Endothelial cell of umbilical vein (primary cell): Measurements from ENCODE around the gene GLI3. TPM values are rescaled to one million over a fixed set of nuclear protein-coding genes. Genes with fewer than 3 reads are reported as not detected.

Experiments used
- BruUV-seq: library from RNA; stranded (reverse); fragments of 400-500 nt; replicated peaks from 2 replicates; lab custom pipeline; 2021; lab: Mats Ljungman, UMichigan
- CTCF ChIA-PET: fragments of 300-600, 350-600 bp; sonication (Branson Sonifier 250); formaldehyde crosslinking; loops from one replicate; lab custom pipeline; 2021; ENCODE audit warnings: antibody characterized with exemption, inconsistent platforms; lab: Charles Lee
- POLR2A ChIA-PET: fragments of 300-600, 350-600 bp; sonication (Branson Sonifier 250); formaldehyde crosslinking; loops from one replicate; lab custom pipeline; 2021; ENCODE audit warnings: antibody characterized with exemption, inconsistent platforms; lab: Charles Lee
- DNase-seq: peaks from one replicate; pipeline ENCODE4 v3.0.0-alpha.2; 2011; ENCODE audit warnings: low read depth, low spot score
- FAIRE-seq: peaks from 2 replicates; lab custom pipeline; 2011; peaks lifted over from hg19 to GRCh38; lab: Jason Lieb, UNC
- H2AFZ ChIP-seq: 2 replicates; pipeline ENCODE4 v1.6.0; 2012; ENCODE audit warnings: low read depth, low read length, control low read depth, inconsistent platforms
- H3K27ac ChIP-seq: 2 replicates; pipeline ENCODE4 v1.5.1; 2011; ENCODE audit warnings: low read depth, mild to moderate bottlenecking, control low read depth, low read length, moderate library complexity; ENCODE audit not compliant: insufficient read depth
- H3K27me3 ChIP-seq, 2 experiments: 2 replicates each; pipeline versions ENCODE4 v1.6.0 to v1.6.1; 2011; ENCODE audit warnings: low read length in 2 of 2, mixed read lengths in 1 of 2; ENCODE audit not compliant: control insufficient read depth in 2 of 2, insufficient read depth in 2 of 2
- H3K36me3 ChIP-seq, 2 experiments: 2 replicates in 1 of 2; 3 replicates in 1 of 2; pipeline ENCODE4 v1.5.1; 2011; ENCODE audit warnings: low read length in 2 of 2, mild to moderate bottlenecking in 1 of 2, moderate library complexity in 1 of 2; ENCODE audit not compliant: control insufficient read depth in 2 of 2, insufficient read depth in 2 of 2; ENCODE audit errors: extremely low read depth in 1 of 2
- H3K4me1 ChIP-seq: 3 replicates; pipeline ENCODE4 v1.5.1; 2011; ENCODE audit warnings: mild to moderate bottlenecking, low read length; ENCODE audit not compliant: control insufficient read depth, insufficient read depth; ENCODE audit errors: extremely low read depth
- H3K4me2 ChIP-seq: 2 replicates; pipeline ENCODE4 v1.6.1; 2011; ENCODE audit warnings: low read length, control low read depth, mixed read lengths; ENCODE audit not compliant: insufficient read depth
- H3K4me3 ChIP-seq, 3 experiments: fragments of 200-600 bp in 1 of 3; sonication (generic), shearing (Covaris generic) in 1 of 3; replicated peaks in 1 of 3; 2 replicates each; pipeline ENCODE4 v1.5.1; 2011 to 2016; ENCODE audit warnings: control low read depth in 3 of 3, low read length in 3 of 3, mild to moderate bottlenecking in 2 of 3, inconsistent platforms in 1 of 3, low read depth in 1 of 3, moderate library complexity in 1 of 3; ENCODE audit not compliant: insufficient read depth in 1 of 3
- H3K79me2 ChIP-seq: 2 replicates; pipeline ENCODE4 v1.6.0; 2012; ENCODE audit warnings: low read length, inconsistent platforms; ENCODE audit not compliant: control insufficient read depth, insufficient read depth
- H3K9ac ChIP-seq: replicated peaks from 2 replicates; pipeline ENCODE3; 2011; ENCODE audit warnings: low read length, control low read depth; ENCODE audit not compliant: insufficient read depth; ENCODE audit errors: extremely low read depth
- H3K9me1 ChIP-seq: replicated peaks from 3 replicates; pipeline ENCODE4 v1.6.0; 2011; ENCODE audit warnings: mild to moderate bottlenecking, low read length; ENCODE audit not compliant: control insufficient read depth, insufficient read depth; ENCODE audit errors: extremely low read depth
- H3K9me3 ChIP-seq: replicated peaks from 2 replicates; pipeline ENCODE4 v1.5.1; 2012; ENCODE audit warnings: low read length, inconsistent platforms; ENCODE audit not compliant: control insufficient read depth, insufficient read depth
- H4K20me1 ChIP-seq: replicated peaks from 2 replicates; pipeline ENCODE3; 2011; ENCODE audit warnings: mild to moderate bottlenecking, low read length; ENCODE audit not compliant: control insufficient read depth, insufficient read depth; ENCODE audit errors: extremely low read depth
- CTCF ChIP-seq, 2 donors: IDR thresholded peaks; 1 replicate in 1 of 2; 2 replicates in 1 of 2; pipeline ENCODE4 v1.5.1; 2011; ENCODE audit warnings: low read length in 2 of 2, mild to moderate bottlenecking in 2 of 2, moderate library complexity in 2 of 2, control low read depth in 1 of 2, inconsistent platforms in 1 of 2, low read depth in 1 of 2; ENCODE audit not compliant: insufficient read depth in 1 of 2; ENCODE audit errors: extremely low read depth in 1 of 2
- EZH2 ChIP-seq: IDR thresholded peaks from 2 replicates; pipeline ENCODE4 v1.6.1; 2012; ENCODE audit warnings: borderline replicate concordance, low read depth, mild to moderate bottlenecking, moderate library complexity, low read length, inconsistent platforms; ENCODE audit not compliant: severe bottlenecking
- FOS ChIP-seq: IDR thresholded peaks from 2 replicates; pipeline ENCODE4 v1.6.1; 2011; ENCODE audit warnings: mild to moderate bottlenecking, low read length, moderate library complexity, borderline replicate concordance; ENCODE audit not compliant: insufficient read depth
- GATA2 ChIP-seq: IDR thresholded peaks from 2 replicates; pipeline ENCODE4 v1.7.0; 2011; ENCODE audit warnings: low read depth, mild to moderate bottlenecking, moderate library complexity, mixed read lengths, low read length; ENCODE audit not compliant: insufficient read length, insufficient read depth
- JUN ChIP-seq: IDR thresholded peaks from 2 replicates; pipeline ENCODE4 v1.6.1; 2011; ENCODE audit warnings: borderline replicate concordance, low read depth; ENCODE audit not compliant: insufficient read length, insufficient read depth
- MAX ChIP-seq: IDR thresholded peaks from 2 replicates; pipeline ENCODE4 v1.6.1; 2011; ENCODE audit not compliant: insufficient read depth, insufficient read length
- MYC ChIP-seq: IDR thresholded peaks from one replicate; pipeline ENCODE4 v1.6.1; 2011; ENCODE audit warnings: mild to moderate bottlenecking, low read depth, low read length
- POLR2A ChIP-seq: IDR thresholded peaks from 2 replicates; pipeline ENCODE4 v1.6.1; 2012; ENCODE audit warnings: low read depth, mild to moderate bottlenecking, control low read depth, low read length
- POLR2AphosphoS5 ChIP-seq: IDR thresholded peaks from 2 replicates; pipeline ENCODE4 v1.6.1; 2012; ENCODE audit warnings: low read depth, mild to moderate bottlenecking, control low read depth, low read length, moderate library complexity; ENCODE audit not compliant: insufficient read depth
- dilution Hi-C: fragments of 300-500 bp; cut with MboI; formaldehyde crosslinking; loops from one replicate; pipeline ENCODE4 v1.15.0; 2019; ENCODE audit warnings: low sequenced_read_pairs; ENCODE audit not compliant: extremely low pct_ligation_motif_present
- intact Hi-C: fragments of 100-400 bp; cut with micrococcal nuclease; formaldehyde crosslinking; loops from one replicate; pipeline ENCODE4 v1.10.0; 2022
- polyA plus RNA-seq, 4 experiments: library from polyadenylated mRNA; depleted of rRNA in 3 of 4; stranded (reverse) in 3 of 4; unstranded in 1 of 4; fragments of >200 nt; gene quantifications; 2 replicates each; pipeline versions ENCODE4 v1.2.1 to v1.2.3, GENCODE V29; 2011 to 2012; ENCODE audit warnings: missing spikeins in 1 of 4
- total RNA-seq: library from RNA; stranded (reverse); gene quantifications from 2 replicates; pipeline ENCODE4 v1.2.3, GENCODE V29; 2021

The GLI3 gene
- total and polyA plus RNA-seq, 2 donors (not counting 3 experiments of a cell fraction or from before 2014, with no cell fraction given), result 6.0 to 24.9 TPM

- ChIA-PET CTCF (interaction anchor here (1.4 kb wide), 1 partner anchor 38 kb away, joined by 3 read pairs; no protein-coding TSS in a partner anchor), POLR2A (no interaction called here)
- H3K27me3 ChIP-seq, result no peaks in the 10 kb centered on the region
- H3K4me2 ChIP-seq, result no peak overlapping the region
- H2AFZ ChIP-seq, result no peak overlapping the region
- H3K9me3 ChIP-seq, result no peaks in the 10 kb centered on the region
- TF ChIP-seq EZH2 (no peak), MAX (no peak), GATA2 (no peak), MYC (no peak), POLR2AphosphoS5 (no peak), FOS (no peak), CTCF (IDR thresholded peaks at IDR 0.05; ENCODE audit: extremely low read depth in 1 of 2, insufficient read depth in 1 of 2, low read depth in 1 of 2, low read length in 2 of 2) (no peak), JUN (no peak), POLR2A (no peak)
- no peaks in the 10 kb centered on the region for H3K79me2 ChIP-seq
- dilution Hi-C loops (no loop called here), intact Hi-C loops (loop anchor here (5.0 kb wide), 1 partner anchor 128 kb away; the partner anchor contains the start of gene GLI3)
- no peak overlapping the region for H3K27ac ChIP-seq
- no peaks in the 10 kb centered on the region for H4K20me1 ChIP-seq
- no peaks in the 10 kb centered on the region for H3K36me3 ChIP-seq
- H3K9ac ChIP-seq, result no peak overlapping the region
- FAIRE-seq (no peak), DNase-seq (peak; percentile 12)
- BruUV-seq, result no TSS peak
- no peaks in the 10 kb centered on the region for H3K9me1 ChIP-seq
- no peak overlapping the region for H3K4me3 ChIP-seq
- peaks cover 8% of the 10 kb centered on the region for H3K4me1 ChIP-seq
These were observed 128.0 kb downstream of the GLI3 start for GRCh38 chr7:42108803-42109528.
